Measurements from ENCODE around the gene ZNF681.
"Not testable (repeated sequence)": the region's sequence is repeated elsewhere in the genome, so short reads cannot be mapped to it uniquely, and the experiment has no call there.

ZNF681 gene

DNA sequence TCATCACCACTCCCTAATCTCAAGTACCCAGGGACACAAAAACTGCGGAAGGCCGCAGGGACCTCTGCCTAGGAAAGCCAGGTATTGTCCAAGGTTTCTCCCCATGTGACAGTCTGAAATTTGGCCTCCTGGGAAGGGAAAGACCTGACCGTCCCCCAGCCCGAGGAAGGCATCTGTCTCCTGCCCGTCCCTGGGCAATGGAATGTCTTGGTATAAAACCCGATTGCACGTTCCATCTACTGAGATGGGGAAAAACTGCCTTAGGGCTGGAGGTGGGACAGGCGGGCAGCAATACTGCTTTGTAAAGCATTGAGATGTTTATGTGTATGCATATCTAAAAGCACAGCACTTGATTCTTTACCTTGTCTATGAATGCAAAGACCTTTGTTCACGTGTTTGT, 65.8 kb downstream of the ZNF681 start:
- H3K9me3 Mint-ChIP-seq = peaks cover 32% of the 10 kb centered on the region
- not testable (repeated sequence) for H3K4me3 Mint-ChIP-seq; H3K4me1 Mint-ChIP-seq (ENCODE audit: low read depth); H3K36me3 Mint-ChIP-seq (ENCODE audit: low read depth); H3K27ac Mint-ChIP-seq; H3K27me3 Mint-ChIP-seq (ENCODE audit: low read depth)

All from T-helper 1 cell treated with Interleukin-12 subunit alpha and Interleukin-12 subunit beta and Interleukin-4 antibody, amounts not matched to agents 30 μg/mL and 1 μg/mL, for 36 hours (primary cell).